Neural cell (in vitro differentiated cells): ENCODE results near the gene FMN2. TPM values are rescaled to one million over a fixed set of nuclear protein-coding genes. Genes with fewer than 3 reads are reported as not detected.

ENCODE experiments used
- H2AFZ ChIP-seq: fragments of 200-600, 300-800 bp; sonication (generic), shearing (Covaris generic); 2 replicates; pipeline ENCODE4 v1.6.0; 2014; ENCODE audit warnings: low read depth, mild to moderate bottlenecking, antibody characterized with exemption, low read length, moderate library complexity
- H3F3A ChIP-seq: fragments of 200-600 bp; shearing (Covaris generic); 2 replicates; pipeline ENCODE4 v1.6.1; 2016; ENCODE audit warnings: mild to moderate bottlenecking, moderate library complexity, mixed read lengths, antibody characterized with exemption, low read length; ENCODE audit not compliant: insufficient read depth, poor library complexity, severe bottlenecking
- H3K27ac ChIP-seq: fragments of 200-600, 300-800 bp; sonication (generic), shearing (Covaris generic); 2 replicates; pipeline ENCODE4 v1.5.1; 2014; ENCODE audit warnings: mild to moderate bottlenecking, low read length, moderate library complexity
- H3K27me3 ChIP-seq: fragments of 300-800, 200-600 bp; sonication (generic), shearing (Covaris generic); 2 replicates; pipeline ENCODE4 v1.6.0; 2014; ENCODE audit warnings: mild to moderate bottlenecking, low read depth, low read length, moderate library complexity; ENCODE audit not compliant: insufficient read depth
- H3K36me3 ChIP-seq: fragments of 300-800, 200-600 bp; sonication (generic), shearing (Covaris generic); 2 replicates; pipeline ENCODE4 v1.5.1; 2014; ENCODE audit warnings: mild to moderate bottlenecking, antibody characterized with exemption, low read length, moderate library complexity; ENCODE audit not compliant: insufficient read depth
- H3K4me2 ChIP-seq: fragments of 300-800, 200-600 bp; sonication (generic), shearing (Covaris generic); 2 replicates; pipeline ENCODE4 v1.6.0; 2014; ENCODE audit warnings: mild to moderate bottlenecking, low read length
- H3K4me3 ChIP-seq: fragments of 300-800, 200-600 bp; sonication (generic), shearing (Covaris generic); 2 replicates; pipeline ENCODE4 v1.5.1; 2014; ENCODE audit warnings: mild to moderate bottlenecking, low read length, moderate library complexity
- H3K79me2 ChIP-seq: fragments of 200-600 bp; shearing (Covaris generic); replicated peaks from 2 replicates; pipeline ENCODE4 v1.6.0; 2014; ENCODE audit warnings: mild to moderate bottlenecking, low read length, moderate library complexity; ENCODE audit not compliant: insufficient read depth
- H3K9ac ChIP-seq: fragments of 300-800, 200-600 bp; sonication (generic), shearing (Covaris generic); 2 replicates; pipeline ENCODE4 v1.6.1; 2016; ENCODE audit warnings: mild to moderate bottlenecking, low read length, mixed read lengths
- H3K9me2 ChIP-seq: fragments of 200-600 bp; shearing (Covaris generic); 2 replicates; pipeline ENCODE4 v1.6.1; 2016; ENCODE audit warnings: mild to moderate bottlenecking, low read length, mixed read lengths; ENCODE audit not compliant: insufficient read depth
- H3K9me3 ChIP-seq: fragments of 200-600, 300-800 bp; sonication (generic), shearing (Covaris generic); 2 replicates; pipeline ENCODE4 v1.6.1; 2016; ENCODE audit warnings: mild to moderate bottlenecking, mixed run types, low read length, moderate library complexity, mixed read lengths
- H4K20me1 ChIP-seq: fragments of 200-600 bp; shearing (Covaris generic); 2 replicates; pipeline ENCODE4 v1.6.1; 2016; ENCODE audit warnings: mild to moderate bottlenecking, mixed run types; ENCODE audit not compliant: insufficient read depth
- CTCF ChIP-seq: fragments of 450-650 bp; IDR thresholded peaks from 2 replicates; pipeline ENCODE4 v1.5.1; 2014; ENCODE audit warnings: antibody characterized with exemption, mild to moderate bottlenecking, moderate library complexity; ENCODE audit not compliant: poor library complexity, severe bottlenecking
- EP300 ChIP-seq: fragments of 450-650 bp; conservative IDR thresholded peaks from 2 replicates; pipeline ENCODE4 v1.6.1; 2014; ENCODE audit warnings: antibody characterized with exemption, mild to moderate bottlenecking, moderate library complexity; ENCODE audit not compliant: poor library complexity, severe bottlenecking
- EZH2 ChIP-seq: fragments of 200-600, 300-800 bp; shearing (Covaris generic), sonication (generic); IDR thresholded peaks from 2 replicates; pipeline ENCODE4 v1.6.1; 2014; ENCODE audit warnings: antibody characterized with exemption, low read length, borderline replicate concordance, mild to moderate bottlenecking; ENCODE audit not compliant: insufficient read depth, poor library complexity, severe bottlenecking
- MXI1 ChIP-seq: fragments of 450-650 bp; conservative IDR thresholded peaks from 2 replicates; pipeline ENCODE4 v1.6.1; 2014; ENCODE audit warnings: antibody characterized with exemption, mild to moderate bottlenecking; ENCODE audit not compliant: poor library complexity, severe bottlenecking
- POLR2AphosphoS5 ChIP-seq: IDR thresholded peaks from 2 replicates; pipeline ENCODE4 v1.6.1; 2012
- RAD21 ChIP-seq: fragments of 450-650 bp; conservative IDR thresholded peaks from 2 replicates; pipeline ENCODE4 v1.6.1; 2014; ENCODE audit warnings: antibody characterized with exemption, mild to moderate bottlenecking, moderate library complexity
- REST ChIP-seq: IDR thresholded peaks from 2 replicates; pipeline ENCODE4 v1.6.1; 2012; ENCODE audit warnings: borderline replicate concordance
- SMC3 ChIP-seq: fragments of 450-650 bp; conservative IDR thresholded peaks from 2 replicates; pipeline ENCODE4 v1.6.1; 2014; ENCODE audit warnings: antibody characterized with exemption, mild to moderate bottlenecking, moderate library complexity; ENCODE audit not compliant: poor library complexity
- TAF1 ChIP-seq: IDR thresholded peaks from 2 replicates; pipeline ENCODE4 v1.6.1; 2012; ENCODE audit warnings: low read depth
- polyA plus RNA-seq: library from polyadenylated mRNA; depleted of rRNA; stranded (reverse); fragments of >200 nt; gene quantifications from 2 replicates; pipeline ENCODE4 v1.2.3, GENCODE V29; 2014

FMN2 gene
- polyA plus RNA-seq, 1 donor from 2014 or later: 23.9 TPM

- no peaks in the 10 kb centered on the region for H3K36me3 ChIP-seq
- no peak overlapping the region for H3K27ac ChIP-seq
- H3K27me3 ChIP-seq: peaks cover 12% of the 10 kb centered on the region
- H4K20me1 ChIP-seq: no peaks in the 10 kb centered on the region
- H2AFZ ChIP-seq: no peak overlapping the region
- H3K79me2 ChIP-seq: no peaks in the 10 kb centered on the region
- no peaks in the 10 kb centered on the region for H3K9me2 ChIP-seq
- no peak overlapping the region for H3K4me3 ChIP-seq
- H3F3A ChIP-seq: no peaks in the 10 kb centered on the region
- no peak overlapping the region for H3K9ac ChIP-seq
- TF ChIP-seq SMC3 (no peak), TAF1 (no peak)
- H3K4me2 ChIP-seq: no peak overlapping the region
- H3K9me3 ChIP-seq: no peaks in the 10 kb centered on the region
Measured at GRCh38 chr1:240496356-240496755, 404.7 kb downstream of the FMN2 start.

- no peak overlapping the region for H3K27ac ChIP-seq
- no peaks in the 10 kb centered on the region for H3K79me2 ChIP-seq
- peaks cover 12% of the 10 kb centered on the region for H3K27me3 ChIP-seq
- no peak overlapping the region for H2AFZ ChIP-seq
- H4K20me1 ChIP-seq: no peaks in the 10 kb centered on the region
- H3K9me3 ChIP-seq: no peaks in the 10 kb centered on the region
- no peaks in the 10 kb centered on the region for H3F3A ChIP-seq
- H3K4me2 ChIP-seq: no peak overlapping the region
- no peak overlapping the region for H3K4me3 ChIP-seq
- no peaks in the 10 kb centered on the region for H3K36me3 ChIP-seq
- TF ChIP-seq EZH2: no peak
- TF ChIP-seq REST: no peak
- no peak for TF ChIP-seq CTCF
- TF ChIP-seq SMC3: no peak
- no peak for TF ChIP-seq RAD21
- no peak for TF ChIP-seq POLR2AphosphoS5
- no peak for TF ChIP-seq MXI1
- no peak for TF ChIP-seq EP300
- TF ChIP-seq TAF1: no peak
- H3K9me2 ChIP-seq: no peaks in the 10 kb centered on the region
- no peak overlapping the region for H3K9ac ChIP-seq
Measured at GRCh38 chr1:240496941-240497340, 405.3 kb downstream of the FMN2 start.

- Histone ChIP-seq H4K20me1 (no peaks in the 10 kb centered on the region), H3K9ac (no peak overlapping the region), H3K4me3 (no peak overlapping the region), H3F3A (no peaks in the 10 kb centered on the region), H3K4me2 (no peak overlapping the region), H3K9me2 (no peaks in the 10 kb centered on the region), H3K36me3 (no peaks in the 10 kb centered on the region), H3K79me2 (no peaks in the 10 kb centered on the region), H3K27ac (no peak overlapping the region), H2AFZ (no peak overlapping the region), H3K9me3 (no peaks in the 10 kb centered on the region), H3K27me3 (peaks cover 7% of the 10 kb centered on the region)
- TF ChIP-seq EP300: no peak
- no peak for TF ChIP-seq EZH2
- TF ChIP-seq CTCF: no peak
- TF ChIP-seq MXI1: no peak
- TF ChIP-seq RAD21: no peak
- no peak for TF ChIP-seq POLR2AphosphoS5
- no peak for TF ChIP-seq TAF1
Measured at GRCh38 chr1:240497908-240498307, 406.2 kb downstream of the FMN2 start.
